Gastrocnemius medialis (tissue), 4 donors: Measurements from ENCODE around the gene LPIN3.

Experiments
- CTCF ChIP-seq, 5 experiments: fragments of 450-650 bp in 3 of 5; fragments of 200-600 bp in 2 of 5; sonication (generic) in 2 of 5; IDR thresholded peaks in 4 of 5; conservative IDR thresholded peaks in 1 of 5; 1 replicate in 4 of 5; 2 replicates in 1 of 5; pipeline ENCODE4 v1.5.1; 2016 to 2019; ENCODE audit warnings: antibody characterized with exemption in 5 of 5, mild to moderate bottlenecking in 3 of 5, moderate library complexity in 3 of 5
- POLR2A ChIP-seq, 2 donors: fragments of 450-650 bp; IDR thresholded peaks; one replicate each; pipeline ENCODE4 v1.6.1; 2017; ENCODE audit warnings: antibody characterized with exemption in 2 of 2, mild to moderate bottlenecking in 2 of 2, moderate library complexity in 2 of 2

GRCh38 chr20:41329435-41330342, 10.9 kb upstream of the LPIN3 start:
- TF ChIP-seq CTCF (IDR thresholded peaks at IDR 0.05 in 4 of 5, conservative IDR thresholded peaks at IDR 0.05 in 1 of 5) = no peak
- peak; percentile 40 to 57 for TF ChIP-seq POLR2A (IDR thresholded peaks at IDR 0.05)
